Mammary epithelial cell (primary cell): ENCODE results near the gene TYW5.

Experiments
- EZH2 ChIP-seq: IDR thresholded peaks from 2 replicates; pipeline ENCODE4 v1.6.1; 2012; ENCODE audit warnings: low read length, inconsistent platforms, borderline replicate concordance
- TF ChIP-seq, protein P1 (sequence below), 2 donors: IDR thresholded peaks in 1 of 2; conservative IDR thresholded peaks in 1 of 2; 2 replicates each; pipeline ENCODE4 v1.5.1; 2011 to 2012; ENCODE audit warnings: inconsistent platforms in 2 of 2, low read length in 2 of 2, mild to moderate bottlenecking in 2 of 2, control low read depth in 1 of 2, low read depth in 1 of 2; ENCODE audit not compliant: insufficient read depth in 1 of 2; ENCODE audit errors: extremely low read depth in 1 of 2

DNA sequence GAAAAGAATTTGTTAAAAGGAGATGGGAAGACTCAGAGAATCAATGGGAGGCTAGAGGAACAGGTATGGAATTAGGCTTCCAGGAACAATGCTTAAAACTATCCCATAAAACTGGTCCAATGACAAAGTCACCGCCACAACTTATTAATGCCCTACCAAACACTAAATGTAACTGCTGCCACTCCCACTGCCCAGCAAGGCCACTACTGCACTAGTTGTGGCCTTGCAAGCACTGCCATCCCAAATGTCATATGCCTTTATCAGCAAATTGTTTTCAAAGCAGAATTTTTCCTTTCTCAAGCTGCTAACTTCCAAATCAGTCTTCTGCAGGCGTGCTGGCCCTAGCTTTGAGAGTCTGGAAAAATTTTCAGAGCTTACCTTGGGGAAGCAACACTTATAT lies 58.7 kb downstream of the TYW5 start:
- TF ChIP-seq, protein P1, sequence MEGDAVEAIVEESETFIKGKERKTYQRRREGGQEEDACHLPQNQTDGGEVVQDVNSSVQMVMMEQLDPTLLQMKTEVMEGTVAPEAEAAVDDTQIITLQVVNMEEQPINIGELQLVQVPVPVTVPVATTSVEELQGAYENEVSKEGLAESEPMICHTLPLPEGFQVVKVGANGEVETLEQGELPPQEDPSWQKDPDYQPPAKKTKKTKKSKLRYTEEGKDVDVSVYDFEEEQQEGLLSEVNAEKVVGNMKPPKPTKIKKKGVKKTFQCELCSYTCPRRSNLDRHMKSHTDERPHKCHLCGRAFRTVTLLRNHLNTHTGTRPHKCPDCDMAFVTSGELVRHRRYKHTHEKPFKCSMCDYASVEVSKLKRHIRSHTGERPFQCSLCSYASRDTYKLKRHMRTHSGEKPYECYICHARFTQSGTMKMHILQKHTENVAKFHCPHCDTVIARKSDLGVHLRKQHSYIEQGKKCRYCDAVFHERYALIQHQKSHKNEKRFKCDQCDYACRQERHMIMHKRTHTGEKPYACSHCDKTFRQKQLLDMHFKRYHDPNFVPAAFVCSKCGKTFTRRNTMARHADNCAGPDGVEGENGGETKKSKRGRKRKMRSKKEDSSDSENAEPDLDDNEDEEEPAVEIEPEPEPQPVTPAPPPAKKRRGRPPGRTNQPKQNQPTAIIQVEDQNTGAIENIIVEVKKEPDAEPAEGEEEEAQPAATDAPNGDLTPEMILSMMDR (conservative IDR thresholded peaks at IDR 0.05 in 1 of 2, IDR thresholded peaks at IDR 0.05 in 1 of 2; ENCODE audit: extremely low read depth in 1 of 2, insufficient read depth in 1 of 2, low read depth in 1 of 2, low read length in 2 of 2), result no peak
- no peak for TF ChIP-seq EZH2
